ENCODE data around the gene HOXC13.

The HOXC13 gene

GRCh38 chr12:53989227-53990113 is 50.8 kb downstream of the HOXC13 start:
- CTCF ChIA-PET = interaction anchor here (0.7 to 5.8 kb wide), 17 partner anchors 10 to 290 kb away, joined by 3 to 88 read pairs (median 6); partner anchors contain the start of genes HOXC13, HOXC5, HOXC9 and SMUG1
- TF ChIP-seq CTCF (tag by site-specific recombination; IDR thresholded peaks at IDR 0.05) = peak; percentile 66; the same call in 1 of the 2 replicates
- peak; percentile 71 for TF ChIP-seq ZBTB6 (tag by site-specific recombination; IDR thresholded peaks at IDR 0.05)
- no peak for TF ChIP-seq ZNF132 (tag by site-specific recombination; IDR thresholded peaks at IDR 0.05; ENCODE audit: borderline replicate concordance)
- TF ChIP-seq OSR2 (tag by site-specific recombination; IDR thresholded peaks at IDR 0.05) = no peak
- peak; percentile 24; the same call in 1 of the 2 replicates for TF ChIP-seq ZNF76 (tag by site-specific recombination; IDR thresholded peaks at IDR 0.05; ENCODE audit: borderline replicate concordance, low read depth)
- peak; percentile 70 for TF ChIP-seq ZEB2 (tag by site-specific recombination; IDR thresholded peaks at IDR 0.05)
- peak; percentile 28; the same call in 1 of the 2 replicates for TF ChIP-seq ZBTB20 (tag by site-specific recombination; IDR thresholded peaks at IDR 0.05)
- TF ChIP-seq ZNF660 (tag by site-specific recombination; IDR thresholded peaks at IDR 0.05) = peak; percentile 59
- peak; percentile 94 for TF ChIP-seq ZNF362 (tag by site-specific recombination; IDR thresholded peaks at IDR 0.05)
- TF ChIP-seq FEZF1 (tag by site-specific recombination; IDR thresholded peaks at IDR 0.05) = peak; percentile 53
- TF ChIP-seq PRDM6 (tag by site-specific recombination; IDR thresholded peaks at IDR 0.05) = peak; percentile 85
- peak; percentile 79; the same call in 1 of the 2 replicates for TF ChIP-seq ZNF10 (tag by site-specific recombination; IDR thresholded peaks at IDR 0.05)
- TF ChIP-seq INSM2 (tag by site-specific recombination; IDR thresholded peaks at IDR 0.05) = no peak
- TF ChIP-seq ZBTB17 (tag by site-specific recombination; IDR thresholded peaks at IDR 0.05) = peak; percentile 94
- TF ChIP-seq EGR2 (tag by site-specific recombination; IDR thresholded peaks at IDR 0.05; ENCODE audit: low read depth) = peak; percentile 78
- TF ChIP-seq PRDM10 (tag by site-specific recombination; IDR thresholded peaks at IDR 0.05) = 0 out of 2 replicates have a peak, but pooled peaks have one; percentile 42
- peak; percentile 35 for TF ChIP-seq ZNF654 (tag by site-specific recombination; IDR thresholded peaks at IDR 0.05; ENCODE audit: low read depth)
- no peak for TF ChIP-seq ZNF280D (tag by site-specific recombination; IDR thresholded peaks at IDR 0.05)
- no peak for TF ChIP-seq KLF7 (tag by site-specific recombination; IDR thresholded peaks at IDR 0.05; ENCODE audit: borderline replicate concordance)
- peak; percentile 60; the same call in 1 of the 2 replicates for TF ChIP-seq ZNF366 (tag by site-specific recombination; conservative IDR thresholded peaks at IDR 0.05)
- TF ChIP-seq KLF8 (tag by site-specific recombination; IDR thresholded peaks at IDR 0.05) = peak; percentile 25; the same call in 1 of the 2 replicates

More at GRCh38 chr12:53989227-53990113, 50.8 kb downstream of the HOXC13 start:
- POLR2A ChIA-PET = interaction anchor here (1.8 to 2.2 kb wide), 2 partner anchors 11 kb away, joined by 10 to 14 read pairs; partner anchors contain the start of gene HOXC9
- Histone ChIP-seq H3K27ac (ENCODE audit: extremely low read depth, low read depth, low read length) (peak overlapping the region; percentile 71), H3K9me3 (ENCODE audit: control insufficient read depth, insufficient read depth, low read depth, low read length) (no peaks in the 10 kb centered on the region), H3K4me1 (ENCODE audit: control insufficient read depth, insufficient read depth, low read length) (peaks cover 38% of the 10 kb centered on the region), H3K4me3 (ENCODE audit: low read depth, low read length) (peak overlapping the region; percentile 15), H3K36me3 (ENCODE audit: control insufficient read depth in 2 of 2, insufficient read depth in 1 of 2, low read length in 2 of 2) (no peaks in the 10 kb centered on the region)

Data from HEK293 (cell line).